ENCODE data around the gene SREK1.
"Not testable (repeated sequence)": the region's sequence is repeated elsewhere in the genome, so short reads cannot be mapped to it uniquely, and the experiment has no call there.

SREK1 gene

GRCh38 chr5:66213533-66213932 is 69.4 kb downstream of the SREK1 start:
- TF ChIP-seq EZH2 (optimal IDR thresholded peaks at IDR 0.05; ENCODE audit: low read depth, low read length) (no peak), CTCF (IDR thresholded peaks at IDR 0.05; ENCODE audit: low read length) (peak; percentile 21; the same call in 1 of the 2 replicates)
- H3K79me2 ChIP-seq (ENCODE audit: low read length), result no peaks in the 10 kb centered on the region
- H3F3A ChIP-seq (ENCODE audit: insufficient read depth, low read length), result no peaks in the 10 kb centered on the region
- no peak overlapping the region for H2AFZ ChIP-seq (ENCODE audit: low read length)
- no peak overlapping the region for H3K4me2 ChIP-seq (ENCODE audit: low read depth, low read length)
- H3K4me3 ChIP-seq (ENCODE audit: low read length), result no peak overlapping the region
- no peak overlapping the region for H3K9ac ChIP-seq (ENCODE audit: low read length)
- DNase-seq, result peak; percentile 24
- no peak overlapping the region for H3K27ac ChIP-seq (ENCODE audit: low read length)
- H4K20me1 ChIP-seq (ENCODE audit: insufficient read depth, low read length), result no peaks in the 10 kb centered on the region
- H3K9me2 ChIP-seq (replicated peaks; ENCODE audit: insufficient read depth, low read length), result no peaks in the 10 kb centered on the region
- 0 out of 2 replicates have a peak, but pooled peaks cover 3% of the 10 kb centered on the region for H3K4me1 ChIP-seq (ENCODE audit: low read length)
- H3K36me3 ChIP-seq (replicated peaks; ENCODE audit: insufficient read depth, low read length), result no peaks in the 10 kb centered on the region
- H3K27me3 ChIP-seq (replicated peaks; ENCODE audit: insufficient read depth, low read length), result no peaks in the 10 kb centered on the region
- H3K9me3 ChIP-seq (replicated peaks; ENCODE audit: insufficient read depth, low read length), result no peaks in the 10 kb centered on the region

- H3K4me1 ChIP-seq (ENCODE audit: low read length), result peaks cover 10% of the 10 kb centered on the region; the same call in 1 of the 2 replicates
- no peaks in the 10 kb centered on the region for H3K79me2 ChIP-seq (ENCODE audit: low read length)
- 0 out of 2 replicates have a peak, but pooled peaks cover 5% of the 10 kb centered on the region for H3F3A ChIP-seq (ENCODE audit: insufficient read depth, low read length)
- no peaks in the 10 kb centered on the region for H4K20me1 ChIP-seq (ENCODE audit: insufficient read depth, low read length)
- H3K4me2 ChIP-seq (ENCODE audit: low read depth, low read length), result peak overlapping the region; percentile 43; the same call in 1 of the 2 replicates
- H3K9me2 ChIP-seq (replicated peaks; ENCODE audit: insufficient read depth, low read length), result no peaks in the 10 kb centered on the region
- no peak overlapping the region for H3K9ac ChIP-seq (ENCODE audit: low read length)
- H3K4me3 ChIP-seq (ENCODE audit: low read length), result no peak overlapping the region
- H2AFZ ChIP-seq (ENCODE audit: low read length), result peak overlapping the region; percentile 53
- peak; percentile 90 for DNase-seq
- no peaks in the 10 kb centered on the region for H3K9me3 ChIP-seq (replicated peaks; ENCODE audit: insufficient read depth, low read length)
- TF ChIP-seq EZH2 (optimal IDR thresholded peaks at IDR 0.05; ENCODE audit: low read depth, low read length) (no peak), CTCF (IDR thresholded peaks at IDR 0.05; ENCODE audit: low read length) (no peak), EZH2phosphoT487 (IDR thresholded peaks at IDR 0.05; ENCODE audit: low read length) (no peak)
- H3K27ac ChIP-seq (ENCODE audit: low read length), result peak overlapping the region; percentile 23; the same call in 1 of the 2 replicates
- H3K27me3 ChIP-seq (replicated peaks; ENCODE audit: insufficient read depth, low read length), result no peaks in the 10 kb centered on the region
- H3K36me3 ChIP-seq (replicated peaks; ENCODE audit: insufficient read depth, low read length), result no peaks in the 10 kb centered on the region
These were observed 78.4 kb downstream of the SREK1 start for GRCh38 chr5:66222455-66222854.

- H3K4me3 ChIP-seq (ENCODE audit: low read length); H3K79me2 ChIP-seq (ENCODE audit: low read length); H3K9me2 ChIP-seq (replicated peaks; ENCODE audit: insufficient read depth, low read length); H3K27me3 ChIP-seq (replicated peaks; ENCODE audit: insufficient read depth, low read length); H4K20me1 ChIP-seq (ENCODE audit: insufficient read depth, low read length); H3K9me3 ChIP-seq (replicated peaks; ENCODE audit: insufficient read depth, low read length); H3K9ac ChIP-seq (ENCODE audit: low read length); H3F3A ChIP-seq (ENCODE audit: insufficient read depth, low read length); H3K36me3 ChIP-seq (replicated peaks; ENCODE audit: insufficient read depth, low read length); DNase-seq; H3K27ac ChIP-seq (ENCODE audit: low read length): not testable (repeated sequence)
- Histone ChIP-seq H3K4me1 (ENCODE audit: low read length) (peaks cover 10% of the 10 kb centered on the region; the same call in 1 of the 2 replicates), H2AFZ (ENCODE audit: low read length) (peak overlapping the region; percentile 53; the same call in 1 of the 2 replicates), H3K4me2 (ENCODE audit: low read depth, low read length) (peak overlapping the region; percentile 43; the same call in 1 of the 2 replicates)
These were observed 78.8 kb downstream of the SREK1 start for GRCh38 chr5:66222896-66223295.

- H3K27ac ChIP-seq (ENCODE audit: low read length), result no peak overlapping the region
- H3K27me3 ChIP-seq (replicated peaks; ENCODE audit: insufficient read depth, low read length), result no peaks in the 10 kb centered on the region
- H2AFZ ChIP-seq (ENCODE audit: low read length), result no peak overlapping the region
- no peak for TF ChIP-seq CTCF (IDR thresholded peaks at IDR 0.05; ENCODE audit: low read length)
- TF ChIP-seq EZH2phosphoT487 (IDR thresholded peaks at IDR 0.05; ENCODE audit: low read length), result no peak
- TF ChIP-seq EZH2 (optimal IDR thresholded peaks at IDR 0.05; ENCODE audit: low read depth, low read length), result no peak
- no peak overlapping the region for H3K4me3 ChIP-seq (ENCODE audit: low read length)
- no peak for DNase-seq
- H3K4me1 ChIP-seq (ENCODE audit: low read length), result peaks cover 10% of the 10 kb centered on the region; the same call in 1 of the 2 replicates
- H3K79me2 ChIP-seq (ENCODE audit: low read length), result no peaks in the 10 kb centered on the region
- no peaks in the 10 kb centered on the region for H4K20me1 ChIP-seq (ENCODE audit: insufficient read depth, low read length)
- H3F3A ChIP-seq (ENCODE audit: insufficient read depth, low read length), result 0 out of 2 replicates have a peak, but pooled peaks cover 5% of the 10 kb centered on the region
- H3K36me3 ChIP-seq (replicated peaks; ENCODE audit: insufficient read depth, low read length), result no peaks in the 10 kb centered on the region
- H3K9me3 ChIP-seq (replicated peaks; ENCODE audit: insufficient read depth, low read length), result no peaks in the 10 kb centered on the region
- no peak overlapping the region for H3K9ac ChIP-seq (ENCODE audit: low read length)
- H3K9me2 ChIP-seq (replicated peaks; ENCODE audit: insufficient read depth, low read length), result no peaks in the 10 kb centered on the region
- H3K4me2 ChIP-seq (ENCODE audit: low read depth, low read length), result no peak overlapping the region
These were observed 79.5 kb downstream of the SREK1 start for GRCh38 chr5:66223637-66224036.
